ENCODE results near the gene MRPL51.

- no peak for TF ChIP-seq CTCF (optimal IDR thresholded peaks at IDR 0.05 in 1 of 3, IDR thresholded peaks at IDR 0.05 in 1 of 3, conservative IDR thresholded peaks at IDR 0.05 in 1 of 3; ENCODE audit: extremely low read depth in 1 of 3, insufficient read depth in 2 of 3, low read length in 3 of 3)
- TF ChIP-seq EZH2 (IDR thresholded peaks at IDR 0.05; ENCODE audit: low read length), result no peak
Observed at GRCh38 chr12:6488240-6488639, 4.8 kb downstream of the MRPL51 start.

All from keratinocyte (primary cell).